Endothelial cell of umbilical vein (primary cell): Measurements from ENCODE around the gene GGT5. TPM values are rescaled to one million over a fixed set of nuclear protein-coding genes. Genes with fewer than 3 reads are reported as not detected.

Experiments
- BruUV-seq: library from RNA; stranded (reverse); fragments of 400-500 nt; replicated peaks from 2 replicates; lab custom pipeline; 2021; lab: Mats Ljungman, UMichigan
- CTCF ChIA-PET: fragments of 300-600, 350-600 bp; sonication (Branson Sonifier 250); formaldehyde crosslinking; loops from one replicate; lab custom pipeline; 2021; ENCODE audit warnings: antibody characterized with exemption, inconsistent platforms; lab: Charles Lee
- POLR2A ChIA-PET: fragments of 300-600, 350-600 bp; sonication (Branson Sonifier 250); formaldehyde crosslinking; loops from one replicate; lab custom pipeline; 2021; ENCODE audit warnings: antibody characterized with exemption, inconsistent platforms; lab: Charles Lee
- DNase-seq: peaks from one replicate; pipeline ENCODE4 v3.0.0-alpha.2; 2011; ENCODE audit warnings: low read depth, low spot score
- FAIRE-seq: peaks from 2 replicates; lab custom pipeline; 2011; peaks lifted over from hg19 to GRCh38; lab: Jason Lieb, UNC
- H2AFZ ChIP-seq: 2 replicates; pipeline ENCODE4 v1.6.0; 2012; ENCODE audit warnings: low read depth, low read length, control low read depth, inconsistent platforms
- H3K27ac ChIP-seq: 2 replicates; pipeline ENCODE4 v1.5.1; 2011; ENCODE audit warnings: low read depth, mild to moderate bottlenecking, control low read depth, low read length, moderate library complexity; ENCODE audit not compliant: insufficient read depth
- H3K27me3 ChIP-seq, 2 experiments: 2 replicates each; pipeline versions ENCODE4 v1.6.0 to v1.6.1; 2011; ENCODE audit warnings: low read length in 2 of 2, mixed read lengths in 1 of 2; ENCODE audit not compliant: control insufficient read depth in 2 of 2, insufficient read depth in 2 of 2
- H3K36me3 ChIP-seq, 2 experiments: 2 replicates in 1 of 2; 3 replicates in 1 of 2; pipeline ENCODE4 v1.5.1; 2011; ENCODE audit warnings: low read length in 2 of 2, mild to moderate bottlenecking in 1 of 2, moderate library complexity in 1 of 2; ENCODE audit not compliant: control insufficient read depth in 2 of 2, insufficient read depth in 2 of 2; ENCODE audit errors: extremely low read depth in 1 of 2
- H3K4me1 ChIP-seq: 3 replicates; pipeline ENCODE4 v1.5.1; 2011; ENCODE audit warnings: mild to moderate bottlenecking, low read length; ENCODE audit not compliant: control insufficient read depth, insufficient read depth; ENCODE audit errors: extremely low read depth
- H3K4me2 ChIP-seq: 2 replicates; pipeline ENCODE4 v1.6.1; 2011; ENCODE audit warnings: low read length, control low read depth, mixed read lengths; ENCODE audit not compliant: insufficient read depth
- H3K4me3 ChIP-seq, 3 experiments: fragments of 200-600 bp in 1 of 3; sonication (generic), shearing (Covaris generic) in 1 of 3; replicated peaks in 1 of 3; 2 replicates each; pipeline ENCODE4 v1.5.1; 2011 to 2016; ENCODE audit warnings: control low read depth in 3 of 3, low read length in 3 of 3, mild to moderate bottlenecking in 2 of 3, inconsistent platforms in 1 of 3, low read depth in 1 of 3, moderate library complexity in 1 of 3; ENCODE audit not compliant: insufficient read depth in 1 of 3
- H3K79me2 ChIP-seq: 2 replicates; pipeline ENCODE4 v1.6.0; 2012; ENCODE audit warnings: low read length, inconsistent platforms; ENCODE audit not compliant: control insufficient read depth, insufficient read depth
- H3K9ac ChIP-seq: replicated peaks from 2 replicates; pipeline ENCODE3; 2011; ENCODE audit warnings: low read length, control low read depth; ENCODE audit not compliant: insufficient read depth; ENCODE audit errors: extremely low read depth
- H3K9me1 ChIP-seq: replicated peaks from 3 replicates; pipeline ENCODE4 v1.6.0; 2011; ENCODE audit warnings: mild to moderate bottlenecking, low read length; ENCODE audit not compliant: control insufficient read depth, insufficient read depth; ENCODE audit errors: extremely low read depth
- H3K9me3 ChIP-seq: replicated peaks from 2 replicates; pipeline ENCODE4 v1.5.1; 2012; ENCODE audit warnings: low read length, inconsistent platforms; ENCODE audit not compliant: control insufficient read depth, insufficient read depth
- H4K20me1 ChIP-seq: replicated peaks from 2 replicates; pipeline ENCODE3; 2011; ENCODE audit warnings: mild to moderate bottlenecking, low read length; ENCODE audit not compliant: control insufficient read depth, insufficient read depth; ENCODE audit errors: extremely low read depth
- CTCF ChIP-seq, 2 donors: IDR thresholded peaks; 1 replicate in 1 of 2; 2 replicates in 1 of 2; pipeline ENCODE4 v1.5.1; 2011; ENCODE audit warnings: low read length in 2 of 2, mild to moderate bottlenecking in 2 of 2, moderate library complexity in 2 of 2, control low read depth in 1 of 2, inconsistent platforms in 1 of 2, low read depth in 1 of 2; ENCODE audit not compliant: insufficient read depth in 1 of 2; ENCODE audit errors: extremely low read depth in 1 of 2
- EZH2 ChIP-seq: IDR thresholded peaks from 2 replicates; pipeline ENCODE4 v1.6.1; 2012; ENCODE audit warnings: borderline replicate concordance, low read depth, mild to moderate bottlenecking, moderate library complexity, low read length, inconsistent platforms; ENCODE audit not compliant: severe bottlenecking
- FOS ChIP-seq: IDR thresholded peaks from 2 replicates; pipeline ENCODE4 v1.6.1; 2011; ENCODE audit warnings: mild to moderate bottlenecking, low read length, moderate library complexity, borderline replicate concordance; ENCODE audit not compliant: insufficient read depth
- GATA2 ChIP-seq: IDR thresholded peaks from 2 replicates; pipeline ENCODE4 v1.7.0; 2011; ENCODE audit warnings: low read depth, mild to moderate bottlenecking, moderate library complexity, mixed read lengths, low read length; ENCODE audit not compliant: insufficient read length, insufficient read depth
- JUN ChIP-seq: IDR thresholded peaks from 2 replicates; pipeline ENCODE4 v1.6.1; 2011; ENCODE audit warnings: borderline replicate concordance, low read depth; ENCODE audit not compliant: insufficient read length, insufficient read depth
- MAX ChIP-seq: IDR thresholded peaks from 2 replicates; pipeline ENCODE4 v1.6.1; 2011; ENCODE audit not compliant: insufficient read depth, insufficient read length
- MYC ChIP-seq: IDR thresholded peaks from one replicate; pipeline ENCODE4 v1.6.1; 2011; ENCODE audit warnings: mild to moderate bottlenecking, low read depth, low read length
- POLR2A ChIP-seq: IDR thresholded peaks from 2 replicates; pipeline ENCODE4 v1.6.1; 2012; ENCODE audit warnings: low read depth, mild to moderate bottlenecking, control low read depth, low read length
- POLR2AphosphoS5 ChIP-seq: IDR thresholded peaks from 2 replicates; pipeline ENCODE4 v1.6.1; 2012; ENCODE audit warnings: low read depth, mild to moderate bottlenecking, control low read depth, low read length, moderate library complexity; ENCODE audit not compliant: insufficient read depth
- dilution Hi-C: fragments of 300-500 bp; cut with MboI; formaldehyde crosslinking; loops from one replicate; pipeline ENCODE4 v1.15.0; 2019; ENCODE audit warnings: low sequenced_read_pairs; ENCODE audit not compliant: extremely low pct_ligation_motif_present
- intact Hi-C: fragments of 100-400 bp; cut with micrococcal nuclease; formaldehyde crosslinking; loops from one replicate; pipeline ENCODE4 v1.10.0; 2022
- polyA plus RNA-seq, 4 experiments: library from polyadenylated mRNA; depleted of rRNA in 3 of 4; stranded (reverse) in 3 of 4; unstranded in 1 of 4; fragments of >200 nt; gene quantifications; 2 replicates each; pipeline versions ENCODE4 v1.2.1 to v1.2.3, GENCODE V29; 2011 to 2012; ENCODE audit warnings: missing spikeins in 1 of 4
- total RNA-seq: library from RNA; stranded (reverse); gene quantifications from 2 replicates; pipeline ENCODE4 v1.2.3, GENCODE V29; 2021

Gene GGT5
- total and polyA plus RNA-seq, 2 donors (not counting 3 experiments of a cell fraction or from before 2014, with no cell fraction given) = 45.9 to 293 TPM

GRCh38 chr22:24181088-24181995, 63.5 kb downstream of the GGT5 start, which contains the start of gene SUSD2:
Gene SUSD2 (plus strand): TSS chr22:24181487. CDS start chr22:24181520, 33 bp downstream.
- no peaks in the 10 kb centered on the region for H4K20me1 ChIP-seq
- H3K4me3 ChIP-seq = no peak within 1 kb of the TSS
- H3K9me3 ChIP-seq = no peaks in the 10 kb centered on the region
- H2AFZ ChIP-seq = no peak within 1 kb of the TSS
- H3K27ac ChIP-seq = no peak within 1 kb of the TSS
- FAIRE-seq (no peak), DNase-seq (no peak)
- no peaks in the 10 kb centered on the region for H3K4me1 ChIP-seq
- no peaks in the 10 kb centered on the region for H3K79me2 ChIP-seq
- TF ChIP-seq POLR2AphosphoS5 (no peak), EZH2 (no peak), GATA2 (no peak), MAX (no peak), CTCF (IDR thresholded peaks at IDR 0.05; ENCODE audit: extremely low read depth in 1 of 2, insufficient read depth in 1 of 2, low read depth in 1 of 2, low read length in 2 of 2) (no peak), MYC (no peak), JUN (no peak), FOS (no peak), POLR2A (no peak)
- intact Hi-C loops (loop anchor here (10.0 kb wide), 1 partner anchor 343 kb away; no protein-coding TSS in a partner anchor), dilution Hi-C loops (no loop called here)
- no TSS peak for BruUV-seq
- H3K4me2 ChIP-seq = no peak within 1 kb of the TSS
- peaks cover 0 to 2% of the 10 kb centered on the region in 2 experiments for H3K36me3 ChIP-seq
- H3K9me1 ChIP-seq = no peaks in the 10 kb centered on the region
- ChIA-PET CTCF (interaction anchor here (1.0 to 1.1 kb wide), 2 partner anchors 24 to 66 kb away, joined by 3 to 4 read pairs; no protein-coding TSS in a partner anchor), POLR2A (no interaction called here)
- H3K27me3 ChIP-seq = no peaks in the 10 kb centered on the region
- no peak within 1 kb of the TSS for H3K9ac ChIP-seq
